HEK293 (cell line): ENCODE results near the gene GPRC5D.

Source experiments
- ZNF571 ChIP-seq: fragments of 450-650 bp; formaldehyde crosslinking; IDR thresholded peaks from 2 replicates; pipeline ENCODE4 v1.5.0; 2017; ENCODE audit warnings: missing biosample characterization, missing genetic modification characterization
- TF ChIP-seq, protein P1 (sequence below): fragments of 450-650 bp; formaldehyde crosslinking; IDR thresholded peaks from 2 replicates; pipeline ENCODE4 v1.5.1; 2016; ENCODE audit warnings: missing biosample characterization, missing genetic modification characterization, low read depth
- TF ChIP-seq, protein P2 (sequence below): fragments of 450-650 bp; formaldehyde crosslinking; IDR thresholded peaks from 2 replicates; pipeline ENCODE4 v1.5.1; 2016; ENCODE audit warnings: missing biosample characterization, missing genetic modification characterization
- TF ChIP-seq, protein P3 (sequence below): fragments of 450-650 bp; formaldehyde crosslinking; IDR thresholded peaks from 2 replicates; pipeline ENCODE4 v1.5.1; 2016; ENCODE audit warnings: missing biosample characterization, missing genetic modification characterization
- TF ChIP-seq, protein P4 (sequence below): fragments of 450-650 bp; formaldehyde crosslinking; IDR thresholded peaks from 2 replicates; pipeline ENCODE4 v1.5.1; 2016; ENCODE audit warnings: missing biosample characterization, missing genetic modification characterization

- TF ChIP-seq ZNF571 (tag by site-specific recombination): no peak
- TF ChIP-seq, protein P1, sequence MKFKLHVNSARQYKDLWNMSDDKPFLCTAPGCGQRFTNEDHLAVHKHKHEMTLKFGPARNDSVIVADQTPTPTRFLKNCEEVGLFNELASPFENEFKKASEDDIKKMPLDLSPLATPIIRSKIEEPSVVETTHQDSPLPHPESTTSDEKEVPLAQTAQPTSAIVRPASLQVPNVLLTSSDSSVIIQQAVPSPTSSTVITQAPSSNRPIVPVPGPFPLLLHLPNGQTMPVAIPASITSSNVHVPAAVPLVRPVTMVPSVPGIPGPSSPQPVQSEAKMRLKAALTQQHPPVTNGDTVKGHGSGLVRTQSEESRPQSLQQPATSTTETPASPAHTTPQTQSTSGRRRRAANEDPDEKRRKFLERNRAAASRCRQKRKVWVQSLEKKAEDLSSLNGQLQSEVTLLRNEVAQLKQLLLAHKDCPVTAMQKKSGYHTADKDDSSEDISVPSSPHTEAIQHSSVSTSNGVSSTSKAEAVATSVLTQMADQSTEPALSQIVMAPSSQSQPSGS (tag by site-specific recombination): no peak
- TF ChIP-seq, protein P2, sequence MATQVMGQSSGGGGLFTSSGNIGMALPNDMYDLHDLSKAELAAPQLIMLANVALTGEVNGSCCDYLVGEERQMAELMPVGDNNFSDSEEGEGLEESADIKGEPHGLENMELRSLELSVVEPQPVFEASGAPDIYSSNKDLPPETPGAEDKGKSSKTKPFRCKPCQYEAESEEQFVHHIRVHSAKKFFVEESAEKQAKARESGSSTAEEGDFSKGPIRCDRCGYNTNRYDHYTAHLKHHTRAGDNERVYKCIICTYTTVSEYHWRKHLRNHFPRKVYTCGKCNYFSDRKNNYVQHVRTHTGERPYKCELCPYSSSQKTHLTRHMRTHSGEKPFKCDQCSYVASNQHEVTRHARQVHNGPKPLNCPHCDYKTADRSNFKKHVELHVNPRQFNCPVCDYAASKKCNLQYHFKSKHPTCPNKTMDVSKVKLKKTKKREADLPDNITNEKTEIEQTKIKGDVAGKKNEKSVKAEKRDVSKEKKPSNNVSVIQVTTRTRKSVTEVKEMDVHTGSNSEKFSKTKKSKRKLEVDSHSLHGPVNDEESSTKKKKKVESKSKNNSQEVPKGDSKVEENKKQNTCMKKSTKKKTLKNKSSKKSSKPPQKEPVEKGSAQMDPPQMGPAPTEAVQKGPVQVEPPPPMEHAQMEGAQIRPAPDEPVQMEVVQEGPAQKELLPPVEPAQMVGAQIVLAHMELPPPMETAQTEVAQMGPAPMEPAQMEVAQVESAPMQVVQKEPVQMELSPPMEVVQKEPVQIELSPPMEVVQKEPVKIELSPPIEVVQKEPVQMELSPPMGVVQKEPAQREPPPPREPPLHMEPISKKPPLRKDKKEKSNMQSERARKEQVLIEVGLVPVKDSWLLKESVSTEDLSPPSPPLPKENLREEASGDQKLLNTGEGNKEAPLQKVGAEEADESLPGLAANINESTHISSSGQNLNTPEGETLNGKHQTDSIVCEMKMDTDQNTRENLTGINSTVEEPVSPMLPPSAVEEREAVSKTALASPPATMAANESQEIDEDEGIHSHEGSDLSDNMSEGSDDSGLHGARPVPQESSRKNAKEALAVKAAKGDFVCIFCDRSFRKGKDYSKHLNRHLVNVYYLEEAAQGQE: no peak
- TF ChIP-seq, protein P3, sequence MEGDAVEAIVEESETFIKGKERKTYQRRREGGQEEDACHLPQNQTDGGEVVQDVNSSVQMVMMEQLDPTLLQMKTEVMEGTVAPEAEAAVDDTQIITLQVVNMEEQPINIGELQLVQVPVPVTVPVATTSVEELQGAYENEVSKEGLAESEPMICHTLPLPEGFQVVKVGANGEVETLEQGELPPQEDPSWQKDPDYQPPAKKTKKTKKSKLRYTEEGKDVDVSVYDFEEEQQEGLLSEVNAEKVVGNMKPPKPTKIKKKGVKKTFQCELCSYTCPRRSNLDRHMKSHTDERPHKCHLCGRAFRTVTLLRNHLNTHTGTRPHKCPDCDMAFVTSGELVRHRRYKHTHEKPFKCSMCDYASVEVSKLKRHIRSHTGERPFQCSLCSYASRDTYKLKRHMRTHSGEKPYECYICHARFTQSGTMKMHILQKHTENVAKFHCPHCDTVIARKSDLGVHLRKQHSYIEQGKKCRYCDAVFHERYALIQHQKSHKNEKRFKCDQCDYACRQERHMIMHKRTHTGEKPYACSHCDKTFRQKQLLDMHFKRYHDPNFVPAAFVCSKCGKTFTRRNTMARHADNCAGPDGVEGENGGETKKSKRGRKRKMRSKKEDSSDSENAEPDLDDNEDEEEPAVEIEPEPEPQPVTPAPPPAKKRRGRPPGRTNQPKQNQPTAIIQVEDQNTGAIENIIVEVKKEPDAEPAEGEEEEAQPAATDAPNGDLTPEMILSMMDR: no peak
- TF ChIP-seq, protein P4, sequence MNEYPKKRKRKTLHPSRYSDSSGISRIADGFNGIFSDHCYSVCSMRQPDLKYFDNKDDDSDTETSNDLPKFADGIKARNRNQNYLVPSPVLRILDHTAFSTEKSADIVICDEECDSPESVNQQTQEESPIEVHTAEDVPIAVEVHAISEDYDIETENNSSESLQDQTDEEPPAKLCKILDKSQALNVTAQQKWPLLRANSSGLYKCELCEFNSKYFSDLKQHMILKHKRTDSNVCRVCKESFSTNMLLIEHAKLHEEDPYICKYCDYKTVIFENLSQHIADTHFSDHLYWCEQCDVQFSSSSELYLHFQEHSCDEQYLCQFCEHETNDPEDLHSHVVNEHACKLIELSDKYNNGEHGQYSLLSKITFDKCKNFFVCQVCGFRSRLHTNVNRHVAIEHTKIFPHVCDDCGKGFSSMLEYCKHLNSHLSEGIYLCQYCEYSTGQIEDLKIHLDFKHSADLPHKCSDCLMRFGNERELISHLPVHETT (tag by site-specific recombination): no peak
Measured at GRCh38 chr12:12964255-12964654, 12.3 kb upstream of the GPRC5D start.
